ENCODE data around the gene CDK14.

- TF ChIP-seq CTCF (IDR thresholded peaks at IDR 0.05) = no peak
- TF ChIP-seq POLR2A (IDR thresholded peaks at IDR 0.05) = no peak
Observed at GRCh38 chr7:91165846-91166230, 569.7 kb downstream of the CDK14 start.
